BE2C (cell line): ENCODE results near the gene MYH7.

Experiments
- DNase-seq: peaks from one replicate; pipeline ENCODE4 v3.0.0-alpha.2; 2020
- H3K27me3 ChIP-seq: fragments of 250-450 bp; sonication (Bioruptor Pico); 2 replicates; pipeline ENCODE4 v1.5.1; 2020; ENCODE audit warnings: mild to moderate bottlenecking
- H3K36me3 ChIP-seq: fragments of 250-450 bp; sonication (Bioruptor Pico); 2 replicates; pipeline ENCODE4 v1.5.1; 2020; ENCODE audit warnings: mild to moderate bottlenecking
- H3K4me1 ChIP-seq: fragments of 250-450 bp; sonication (Bioruptor Pico); 2 replicates; pipeline ENCODE4 v1.5.1; 2020
- H3K4me3 ChIP-seq: 2 replicates; pipeline ENCODE4 v1.5.1; 2011; ENCODE audit warnings: low read depth, low read length
- H3K9me3 ChIP-seq: fragments of 250-450 bp; sonication (Bioruptor Pico); 2 replicates; pipeline ENCODE4 v1.5.1; 2020
- TF ChIP-seq, protein P1 (sequence below): IDR thresholded peaks from 2 replicates; pipeline ENCODE4 v1.5.1; 2012; ENCODE audit warnings: mild to moderate bottlenecking, low read depth, low read length

MYH7 gene

DNA sequence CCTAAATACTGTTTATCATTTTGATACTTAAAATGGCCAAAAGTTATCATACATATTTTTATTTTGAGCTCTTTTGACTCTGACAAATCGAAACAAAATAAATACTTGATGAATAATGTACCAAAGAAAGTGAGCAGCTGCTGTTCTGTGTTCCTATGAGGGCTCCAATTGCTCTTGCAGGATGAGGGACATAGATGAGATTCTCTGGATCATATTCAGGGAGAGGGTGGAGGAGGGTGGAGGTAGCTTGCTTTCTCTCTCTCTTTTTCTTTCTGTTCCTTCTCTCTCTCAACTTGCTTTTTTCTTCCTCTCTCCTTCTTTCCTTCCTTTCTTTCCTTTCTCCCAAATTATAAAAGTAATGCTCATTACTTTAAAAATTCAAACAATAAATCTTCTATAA, 8.9 kb upstream of the MYH7 start:
- Histone ChIP-seq H3K9me3 (no peaks in the 10 kb centered on the region), H3K27me3 (no peaks in the 10 kb centered on the region), H3K4me3 (no peak overlapping the region), H3K4me1 (no peaks in the 10 kb centered on the region), H3K36me3 (no peaks in the 10 kb centered on the region)
- TF ChIP-seq, protein P1, sequence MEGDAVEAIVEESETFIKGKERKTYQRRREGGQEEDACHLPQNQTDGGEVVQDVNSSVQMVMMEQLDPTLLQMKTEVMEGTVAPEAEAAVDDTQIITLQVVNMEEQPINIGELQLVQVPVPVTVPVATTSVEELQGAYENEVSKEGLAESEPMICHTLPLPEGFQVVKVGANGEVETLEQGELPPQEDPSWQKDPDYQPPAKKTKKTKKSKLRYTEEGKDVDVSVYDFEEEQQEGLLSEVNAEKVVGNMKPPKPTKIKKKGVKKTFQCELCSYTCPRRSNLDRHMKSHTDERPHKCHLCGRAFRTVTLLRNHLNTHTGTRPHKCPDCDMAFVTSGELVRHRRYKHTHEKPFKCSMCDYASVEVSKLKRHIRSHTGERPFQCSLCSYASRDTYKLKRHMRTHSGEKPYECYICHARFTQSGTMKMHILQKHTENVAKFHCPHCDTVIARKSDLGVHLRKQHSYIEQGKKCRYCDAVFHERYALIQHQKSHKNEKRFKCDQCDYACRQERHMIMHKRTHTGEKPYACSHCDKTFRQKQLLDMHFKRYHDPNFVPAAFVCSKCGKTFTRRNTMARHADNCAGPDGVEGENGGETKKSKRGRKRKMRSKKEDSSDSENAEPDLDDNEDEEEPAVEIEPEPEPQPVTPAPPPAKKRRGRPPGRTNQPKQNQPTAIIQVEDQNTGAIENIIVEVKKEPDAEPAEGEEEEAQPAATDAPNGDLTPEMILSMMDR: no peak
- DNase-seq: no peak

DNA sequence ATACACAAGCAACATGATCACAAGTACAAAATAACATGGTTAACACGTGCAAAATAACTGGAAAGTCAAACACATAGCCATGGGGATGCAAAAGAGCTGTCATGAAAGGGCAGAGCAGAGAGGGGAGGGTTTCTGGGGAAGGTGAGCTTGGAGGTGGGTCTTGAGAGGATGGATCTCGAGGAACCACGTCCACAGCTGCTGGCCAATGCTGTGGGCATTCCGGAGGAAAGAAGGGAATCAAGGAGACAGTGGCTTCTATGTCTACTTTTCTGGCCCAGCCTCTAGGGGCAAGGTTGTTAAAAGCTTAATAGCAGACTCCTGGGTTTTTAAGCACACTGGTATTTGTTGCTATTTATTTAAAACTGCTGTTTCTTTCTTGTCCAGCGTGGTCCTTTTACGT, 8.4 kb upstream of the MYH7 start:
- no peak for DNase-seq
- Histone ChIP-seq H3K4me3 (no peak overlapping the region), H3K36me3 (no peaks in the 10 kb centered on the region), H3K9me3 (no peaks in the 10 kb centered on the region), H3K27me3 (no peaks in the 10 kb centered on the region), H3K4me1 (no peaks in the 10 kb centered on the region)
- TF ChIP-seq, protein P1: no peak

DNA sequence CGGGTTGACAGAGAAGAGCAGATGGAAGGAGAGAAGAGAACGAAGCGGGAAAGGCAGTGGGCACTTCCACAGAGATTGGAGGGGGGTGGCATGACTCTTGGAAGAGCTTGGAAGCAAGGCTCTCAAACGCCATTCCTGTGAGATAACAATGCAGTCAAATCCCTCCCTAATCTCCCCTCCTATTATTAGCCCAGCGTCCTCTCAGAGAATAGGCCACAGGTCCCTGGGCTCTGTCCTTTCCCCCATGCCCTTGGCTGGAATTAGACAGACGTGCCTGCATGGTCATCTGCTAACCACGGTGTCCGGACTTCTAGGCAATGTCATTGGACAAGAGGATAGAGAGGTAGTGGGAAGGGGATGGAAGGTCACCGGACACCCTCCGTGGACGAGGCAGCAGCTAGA, 8.0 kb upstream of the MYH7 start:
- H3K9me3 ChIP-seq: no peaks in the 10 kb centered on the region
- TF ChIP-seq, protein P1: no peak
- no peaks in the 10 kb centered on the region for H3K36me3 ChIP-seq
- no peak for DNase-seq
- H3K4me1 ChIP-seq: no peaks in the 10 kb centered on the region
- no peak overlapping the region for H3K4me3 ChIP-seq
- no peaks in the 10 kb centered on the region for H3K27me3 ChIP-seq

DNA sequence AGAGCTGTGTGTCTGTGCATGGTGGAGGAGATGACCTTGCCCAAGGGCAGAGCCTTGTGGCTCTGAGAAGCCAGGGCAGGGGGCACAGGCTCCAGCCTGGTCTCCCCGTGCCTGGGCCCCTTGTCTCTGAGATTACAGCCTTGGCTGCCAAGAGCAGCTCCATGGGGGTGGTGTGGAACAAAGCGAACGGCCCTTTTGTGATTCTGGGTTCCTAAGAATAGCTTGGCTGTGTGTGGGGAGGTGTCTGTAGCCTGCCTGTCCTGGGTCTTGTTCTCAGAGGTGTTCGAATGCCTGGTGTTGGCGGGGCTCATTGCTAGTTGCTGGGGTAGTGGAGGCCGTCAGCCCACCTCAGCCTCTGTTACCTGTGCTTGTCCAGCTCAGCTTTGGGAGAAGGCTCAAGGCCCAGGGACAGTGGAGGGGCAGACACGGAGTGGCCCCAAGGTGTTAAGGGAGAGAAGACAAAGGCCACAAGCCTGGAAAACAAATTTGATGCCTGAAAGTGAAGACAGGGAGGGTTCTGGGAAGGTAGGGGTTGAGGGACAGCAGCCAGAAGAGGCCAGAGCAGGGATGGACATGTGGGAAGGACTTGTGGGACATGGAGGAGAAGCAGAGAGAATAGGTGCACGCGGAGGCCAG, 7.4 kb upstream of the MYH7 start:
- Histone ChIP-seq H3K36me3 (no peaks in the 10 kb centered on the region), H3K9me3 (no peaks in the 10 kb centered on the region), H3K4me1 (no peaks in the 10 kb centered on the region), H3K27me3 (no peaks in the 10 kb centered on the region), H3K4me3 (no peak overlapping the region)
- TF ChIP-seq, protein P1: no peak
- DNase-seq: no peak

DNA sequence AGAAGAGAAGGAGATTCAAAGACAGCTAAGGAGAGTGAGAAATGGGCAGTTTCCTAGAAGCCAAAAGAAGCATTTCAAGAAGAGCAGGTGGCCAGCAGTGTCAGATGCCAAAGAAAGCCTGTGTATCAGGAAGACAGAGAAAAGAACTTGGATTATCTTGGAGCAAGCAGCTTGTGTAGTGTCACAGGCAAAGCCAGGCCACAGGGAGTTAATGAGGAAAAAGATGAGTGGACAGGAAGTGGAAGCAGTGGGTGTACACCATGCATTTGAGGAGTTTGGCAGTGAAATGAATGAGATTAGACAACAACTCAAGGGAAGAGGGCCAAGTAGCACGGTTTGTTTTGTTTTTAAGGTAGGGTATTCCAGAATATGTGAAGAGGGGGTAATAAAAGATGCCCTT, 5.6 kb upstream of the MYH7 start:
- TF ChIP-seq, protein P1: no peak
- DNase-seq: no peak
- Histone ChIP-seq H3K36me3 (no peaks in the 10 kb centered on the region), H3K27me3 (no peaks in the 10 kb centered on the region), H3K4me1 (no peaks in the 10 kb centered on the region), H3K9me3 (no peaks in the 10 kb centered on the region), H3K4me3 (no peak overlapping the region)

DNA sequence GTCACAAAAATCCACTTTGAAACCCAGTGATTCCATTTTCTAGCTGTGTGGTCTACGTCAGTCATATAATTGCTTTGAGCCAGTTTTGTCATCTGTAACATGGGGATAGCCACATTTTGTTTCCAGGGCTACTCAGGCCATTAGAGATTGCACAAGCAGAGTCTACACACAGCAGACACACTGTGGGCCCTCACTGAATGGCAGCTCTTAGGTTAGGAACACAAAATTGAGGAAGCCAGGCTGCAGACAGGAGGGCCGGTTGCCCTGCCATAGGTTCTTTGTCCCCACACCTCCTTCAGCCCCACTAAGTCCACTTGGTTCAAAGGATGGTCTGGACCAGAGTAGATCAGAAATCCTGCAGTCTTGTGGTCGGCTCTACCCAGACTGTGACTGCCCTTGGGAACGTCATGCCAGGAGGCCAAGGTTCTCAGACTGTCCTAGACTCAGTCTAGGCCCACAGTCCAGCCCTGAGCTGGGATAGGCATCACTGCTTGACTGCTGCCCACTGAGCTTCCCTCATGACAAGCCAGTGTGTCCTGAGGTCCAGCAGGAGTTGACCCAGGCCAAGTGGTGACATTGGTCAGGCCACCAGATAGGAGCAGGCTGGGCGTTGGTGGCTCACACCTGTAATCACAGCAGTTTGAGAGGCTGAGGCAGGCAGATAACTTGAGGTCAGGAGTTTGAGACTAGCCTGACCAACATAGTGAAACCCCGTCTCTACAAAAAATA, 3.8 kb upstream of the MYH7 start:
- H3K4me1 ChIP-seq: no peaks in the 10 kb centered on the region
- no peaks in the 10 kb centered on the region; the same call in 1 of the 2 replicates for H3K27me3 ChIP-seq
- H3K4me3 ChIP-seq: no peak overlapping the region
- H3K36me3 ChIP-seq: no peaks in the 10 kb centered on the region
- H3K9me3 ChIP-seq: no peaks in the 10 kb centered on the region
- DNase-seq: no peak
- TF ChIP-seq, protein P1: no peak
